Stomach (tissue), 9 donors: ENCODE results near the gene ATP23. TPM values are rescaled to one million over a fixed set of nuclear protein-coding genes. Genes with fewer than 3 reads are reported as not detected.

ENCODE experiments used
- DNase-seq, 2 donors: peaks; one replicate each; pipeline versions ENCODE4 v3.0.0 to v3.0.0-alpha.2; 2013 to 2019
- H3K27ac ChIP-seq, 5 donors: fragments of 200-600 bp in 4 of 5; sonication (generic) in 4 of 5; one replicate each; pipeline ENCODE4 v1.5.1; 2013 to 2019; ENCODE audit warnings: mild to moderate bottlenecking in 1 of 5, moderate library complexity in 1 of 5
- H3K27me3 ChIP-seq, 3 donors: fragments of 200-600 bp; sonication (generic); one replicate each; pipeline ENCODE4 v1.5.1; 2017 to 2019; ENCODE audit warnings: mixed run types in 1 of 3
- H3K36me3 ChIP-seq, 4 donors: fragments of 200-600 bp; sonication (generic); 1 replicate in 3 of 4; 2 replicates in 1 of 4; pipeline ENCODE4 v1.5.1; 2016 to 2019
- H3K4me1 ChIP-seq, 4 donors: fragments of 200-600 bp; sonication (generic); one replicate each; pipeline ENCODE4 v1.5.1; 2016 to 2019
- H3K4me3 ChIP-seq, 4 donors: fragments of 200-600 bp; sonication (generic) in 3 of 4; one replicate each; pipeline ENCODE4 v1.5.1; 2016 to 2019; ENCODE audit warnings: mild to moderate bottlenecking in 1 of 4
- H3K9me3 ChIP-seq, 4 donors: fragments of 200-600 bp; sonication (generic); one replicate each; pipeline ENCODE4 v1.5.1; 2016 to 2019
- EP300 ChIP-seq: sonication (generic); formaldehyde crosslinking; IDR thresholded peaks from one replicate; pipeline ENCODE4 v1.6.1; 2017; ENCODE audit warnings: antibody characterized with exemption
- POLR2A ChIP-seq, 4 donors: fragments of 450-650 bp; IDR thresholded peaks; one replicate each; pipeline ENCODE4 v1.6.1; 2016; ENCODE audit warnings: antibody characterized with exemption in 4 of 4, control low read depth in 2 of 4, mild to moderate bottlenecking in 1 of 4, moderate library complexity in 1 of 4
- POLR2AphosphoS5 ChIP-seq, 3 donors: sonication (generic); formaldehyde crosslinking; IDR thresholded peaks; one replicate each; pipeline ENCODE4 v1.6.1; 2016; ENCODE audit warnings: antibody characterized with exemption in 3 of 3
- WGBS, 5 donors: extraction: QIAGEN DNeasy Blood & Tissue Kit in 3 of 5; methylation state at CpG; one replicate each; pipeline versions ENCODE4 v1.1.5 to v1.1.7; 2013 to 2018; 5-methylcytosine and 5-hydroxymethylcytosine counted together
- intact Hi-C: fragments of 100-400 bp; cut with DNase I; formaldehyde crosslinking; loops from one replicate; pipeline ENCODE4 v1.15.1; 2023; ENCODE audit warnings: low total_unique reads
- polyA plus RNA-seq, 3 donors: library from polyadenylated mRNA; stranded (reverse); fragments of 200-250 nt; gene quantifications; one replicate each; pipeline ENCODE4 v1.2.3, GENCODE V29; 2013
- total RNA-seq, 5 donors: library from RNA; depleted of rRNA; stranded (reverse); fragments of >200 nt; gene quantifications; one replicate each; pipeline versions ENCODE4 v1.1.0 to v1.2.3, GENCODE V29; 2014 to 2016
- TF ChIP-seq, protein P1 (sequence below), 7 experiments: fragments of 450-650 bp in 4 of 7; fragments of 200-600 bp in 3 of 7; sonication (generic) in 3 of 7; IDR thresholded peaks; one replicate each; pipeline ENCODE4 v1.5.1; 2016 to 2019; ENCODE audit warnings: antibody characterized with exemption in 7 of 7, control low read depth in 2 of 7, mild to moderate bottlenecking in 1 of 7
- donor health status: healthy with polysubstance abuse.
- donor health status: Bipolar disorder and iron deficiency.
- donor health status: healthy.

Gene ATP23
- total and polyA plus RNA-seq, 8 donors, result 4.1 to 18.0 (median 6.9) TPM

DNA sequence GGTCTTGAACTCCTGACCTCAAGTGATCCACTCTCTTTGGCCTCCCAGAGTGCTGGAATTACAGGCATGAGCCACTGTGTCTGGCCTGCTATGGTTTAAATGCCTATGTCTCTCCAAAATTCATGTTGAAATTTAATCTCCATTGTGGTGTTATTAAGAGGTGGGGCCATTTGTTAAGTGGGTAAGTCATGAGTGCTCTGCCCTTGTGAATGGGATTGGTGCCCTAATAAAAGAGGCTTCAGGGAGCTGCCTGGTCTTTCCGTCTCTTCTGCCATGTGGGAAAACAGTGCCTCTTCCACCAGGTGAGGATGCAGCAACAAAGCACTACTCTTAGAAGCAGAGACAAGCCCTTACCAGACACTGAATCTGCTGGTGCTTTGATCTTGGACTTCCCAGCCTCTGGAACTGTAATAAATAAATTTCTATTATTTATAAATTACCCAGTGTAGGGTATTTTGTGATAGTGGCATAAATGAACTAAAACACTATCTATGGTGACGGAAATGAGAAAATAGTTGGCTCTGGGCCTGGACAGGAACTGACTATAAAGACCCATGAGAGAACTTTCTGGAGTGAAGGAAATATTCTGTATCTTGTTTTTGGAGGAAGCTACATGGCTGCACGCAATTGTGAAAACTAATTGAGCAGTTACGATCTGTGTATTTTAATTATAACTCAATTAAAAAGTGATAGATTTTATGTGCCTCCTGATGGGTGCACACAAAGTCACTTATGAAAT lies 12.1 kb upstream of the ATP23 start:
- intact Hi-C loops, result no loop called here
- no peak overlapping the region for H3K4me3 ChIP-seq
- H3K36me3 ChIP-seq, result peaks cover 0 to 3% (median 0%) of the 10 kb centered on the region in 4 donors
- H3K9me3 ChIP-seq, result no peaks in the 10 kb centered on the region
- H3K4me1 ChIP-seq, result peaks cover 0 to 2% (median 0%) of the 10 kb centered on the region in 4 donors
- no peak for DNase-seq
- no peaks in the 10 kb centered on the region for H3K27me3 ChIP-seq
- H3K27ac ChIP-seq, result no peak overlapping the region
- TF ChIP-seq POLR2AphosphoS5 (IDR thresholded peaks at IDR 0.05) (no peak), EP300 (no peak), POLR2A (IDR thresholded peaks at IDR 0.05) (no peak)
- TF ChIP-seq, protein P1, sequence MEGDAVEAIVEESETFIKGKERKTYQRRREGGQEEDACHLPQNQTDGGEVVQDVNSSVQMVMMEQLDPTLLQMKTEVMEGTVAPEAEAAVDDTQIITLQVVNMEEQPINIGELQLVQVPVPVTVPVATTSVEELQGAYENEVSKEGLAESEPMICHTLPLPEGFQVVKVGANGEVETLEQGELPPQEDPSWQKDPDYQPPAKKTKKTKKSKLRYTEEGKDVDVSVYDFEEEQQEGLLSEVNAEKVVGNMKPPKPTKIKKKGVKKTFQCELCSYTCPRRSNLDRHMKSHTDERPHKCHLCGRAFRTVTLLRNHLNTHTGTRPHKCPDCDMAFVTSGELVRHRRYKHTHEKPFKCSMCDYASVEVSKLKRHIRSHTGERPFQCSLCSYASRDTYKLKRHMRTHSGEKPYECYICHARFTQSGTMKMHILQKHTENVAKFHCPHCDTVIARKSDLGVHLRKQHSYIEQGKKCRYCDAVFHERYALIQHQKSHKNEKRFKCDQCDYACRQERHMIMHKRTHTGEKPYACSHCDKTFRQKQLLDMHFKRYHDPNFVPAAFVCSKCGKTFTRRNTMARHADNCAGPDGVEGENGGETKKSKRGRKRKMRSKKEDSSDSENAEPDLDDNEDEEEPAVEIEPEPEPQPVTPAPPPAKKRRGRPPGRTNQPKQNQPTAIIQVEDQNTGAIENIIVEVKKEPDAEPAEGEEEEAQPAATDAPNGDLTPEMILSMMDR (IDR thresholded peaks at IDR 0.05), result no peak
- WGBS, 5 donors, result 74 to 85% (median 84%) methylated on average over 4 of the region's 4 CpGs

GRCh38 chr12:57934819-57935218 lies 6.5 kb upstream of the ATP23 start:
- DNase-seq, result no peak
- WGBS, 5 donors, result 57 to 85% (median 78%) methylated on average over 4 of the region's 4 CpGs
- no peaks in the 10 kb centered on the region for H3K27me3 ChIP-seq
- H3K4me1 ChIP-seq, result peaks cover 0 to 25% (median 10%) of the 10 kb centered on the region in 4 donors
- H3K36me3 ChIP-seq, result peaks cover 0 to 3% (median 0%) of the 10 kb centered on the region in 4 donors
- H3K9me3 ChIP-seq, result no peaks in the 10 kb centered on the region
- H3K27ac ChIP-seq, result peak overlapping the region in 1 of 5 donors; percentile 83
- TF ChIP-seq EP300 (no peak), POLR2AphosphoS5 (IDR thresholded peaks at IDR 0.05) (no peak), POLR2A (IDR thresholded peaks at IDR 0.05) (no peak)
- TF ChIP-seq, protein P1 (IDR thresholded peaks at IDR 0.05), result no peak
- H3K4me3 ChIP-seq, result no peak overlapping the region
- intact Hi-C loops, result no loop called here

- intact Hi-C loops, result no loop called here
- Histone ChIP-seq H3K36me3 (peaks cover 0 to 3% (median 0%) of the 10 kb centered on the region in 4 donors), H3K9me3 (no peaks in the 10 kb centered on the region), H3K27me3 (no peaks in the 10 kb centered on the region), H3K27ac (peak overlapping the region in 3 of 5 donors; percentile 72 to 83 (median 79)), H3K4me1 (peaks cover 1 to 30% (median 10%) of the 10 kb centered on the region in 4 donors), H3K4me3 (peak overlapping the region; percentile 55 to 66 (median 56))
- WGBS, 5 donors, result 84 to 92% (median 89%) methylated on average over 3 of the region's 3 CpGs
- DNase-seq, result no peak
- no peak for TF ChIP-seq POLR2A (IDR thresholded peaks at IDR 0.05)
- TF ChIP-seq, protein P1 (IDR thresholded peaks at IDR 0.05), result no peak
- no peak for TF ChIP-seq POLR2AphosphoS5 (IDR thresholded peaks at IDR 0.05)
- no peak for TF ChIP-seq EP300
Observed at GRCh38 chr12:57935331-57935730, 6.0 kb upstream of the ATP23 start.

DNA sequence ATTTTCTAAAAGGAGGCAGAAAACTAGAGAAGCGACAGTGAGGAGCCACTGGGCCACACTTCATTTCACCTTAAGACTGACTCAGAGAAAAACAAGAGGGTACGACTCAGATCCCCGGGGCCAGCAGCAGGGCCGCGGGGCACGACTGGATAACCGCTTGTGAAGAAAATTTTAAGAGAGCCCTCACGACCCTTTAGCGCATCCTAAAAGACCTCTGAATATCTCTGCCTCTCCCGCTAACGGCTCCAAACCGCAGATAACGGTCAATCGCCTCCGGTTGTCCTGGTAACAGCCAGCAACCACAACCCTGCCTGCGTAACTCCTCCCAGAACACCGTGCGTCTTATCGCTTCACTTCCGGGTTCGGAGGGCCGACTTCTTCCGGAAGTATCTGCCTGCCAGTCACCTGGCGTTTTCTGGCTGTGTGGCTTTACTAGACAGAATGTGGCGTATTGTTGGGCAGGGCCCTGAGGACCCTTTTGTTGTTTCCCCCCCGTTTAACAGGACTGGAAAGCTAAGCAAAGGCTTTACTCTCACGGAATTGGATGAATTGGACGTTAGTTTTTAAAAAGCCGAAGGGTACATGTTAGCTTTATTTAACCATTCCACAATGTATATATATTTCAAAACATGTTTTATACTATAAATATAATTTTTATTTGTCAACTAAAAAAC lies 5.4 kb upstream of the ATP23 start:
- Histone ChIP-seq H3K27ac (peak overlapping the region; percentile 49 to 83 (median 77)), H3K27me3 (no peaks in the 10 kb centered on the region), H3K4me1 (peaks cover 4 to 36% (median 14%) of the 10 kb centered on the region in 4 donors), H3K36me3 (peaks cover 0 to 3% (median 0%) of the 10 kb centered on the region in 4 donors), H3K4me3 (peak overlapping the region; percentile 55 to 66 (median 56)), H3K9me3 (no peaks in the 10 kb centered on the region)
- intact Hi-C loops, result no loop called here
- TF ChIP-seq EP300, result no peak
- no peak for TF ChIP-seq POLR2A (IDR thresholded peaks at IDR 0.05)
- TF ChIP-seq, protein P1 (IDR thresholded peaks at IDR 0.05), result no peak
- peak; percentile 75 to 94 (median 79) for TF ChIP-seq POLR2AphosphoS5 (IDR thresholded peaks at IDR 0.05)
- WGBS, 5 donors, result 2 to 4% (median 3%) methylated on average over 29 of the region's 29 CpGs
- DNase-seq, result peak; percentile 91 to 97
